Endothelial cell of umbilical vein (primary cell): ENCODE measurements around the gene TRDN. TPM values are rescaled to one million over a fixed set of nuclear protein-coding genes. Genes with fewer than 3 reads are reported as not detected.

Source experiments
- BruUV-seq: library from RNA; stranded (reverse); fragments of 400-500 nt; replicated peaks from 2 replicates; lab custom pipeline; 2021; lab: Mats Ljungman, UMichigan
- CTCF ChIA-PET: fragments of 300-600, 350-600 bp; sonication (Branson Sonifier 250); formaldehyde crosslinking; loops from one replicate; lab custom pipeline; 2021; ENCODE audit warnings: antibody characterized with exemption, inconsistent platforms; lab: Charles Lee
- POLR2A ChIA-PET: fragments of 300-600, 350-600 bp; sonication (Branson Sonifier 250); formaldehyde crosslinking; loops from one replicate; lab custom pipeline; 2021; ENCODE audit warnings: antibody characterized with exemption, inconsistent platforms; lab: Charles Lee
- DNase-seq: peaks from one replicate; pipeline ENCODE4 v3.0.0-alpha.2; 2011; ENCODE audit warnings: low read depth, low spot score
- FAIRE-seq: peaks from 2 replicates; lab custom pipeline; 2011; peaks lifted over from hg19 to GRCh38; lab: Jason Lieb, UNC
- H2AFZ ChIP-seq: 2 replicates; pipeline ENCODE4 v1.6.0; 2012; ENCODE audit warnings: low read depth, low read length, control low read depth, inconsistent platforms
- H3K27ac ChIP-seq: 2 replicates; pipeline ENCODE4 v1.5.1; 2011; ENCODE audit warnings: low read depth, mild to moderate bottlenecking, control low read depth, low read length, moderate library complexity; ENCODE audit not compliant: insufficient read depth
- H3K27me3 ChIP-seq, 2 experiments: 2 replicates each; pipeline versions ENCODE4 v1.6.0 to v1.6.1; 2011; ENCODE audit warnings: low read length in 2 of 2, mixed read lengths in 1 of 2; ENCODE audit not compliant: control insufficient read depth in 2 of 2, insufficient read depth in 2 of 2
- H3K36me3 ChIP-seq, 2 experiments: 2 replicates in 1 of 2; 3 replicates in 1 of 2; pipeline ENCODE4 v1.5.1; 2011; ENCODE audit warnings: low read length in 2 of 2, mild to moderate bottlenecking in 1 of 2, moderate library complexity in 1 of 2; ENCODE audit not compliant: control insufficient read depth in 2 of 2, insufficient read depth in 2 of 2; ENCODE audit errors: extremely low read depth in 1 of 2
- H3K4me1 ChIP-seq: 3 replicates; pipeline ENCODE4 v1.5.1; 2011; ENCODE audit warnings: mild to moderate bottlenecking, low read length; ENCODE audit not compliant: control insufficient read depth, insufficient read depth; ENCODE audit errors: extremely low read depth
- H3K4me2 ChIP-seq: 2 replicates; pipeline ENCODE4 v1.6.1; 2011; ENCODE audit warnings: low read length, control low read depth, mixed read lengths; ENCODE audit not compliant: insufficient read depth
- H3K4me3 ChIP-seq, 3 experiments: fragments of 200-600 bp in 1 of 3; sonication (generic), shearing (Covaris generic) in 1 of 3; replicated peaks in 1 of 3; 2 replicates each; pipeline ENCODE4 v1.5.1; 2011 to 2016; ENCODE audit warnings: control low read depth in 3 of 3, low read length in 3 of 3, mild to moderate bottlenecking in 2 of 3, inconsistent platforms in 1 of 3, low read depth in 1 of 3, moderate library complexity in 1 of 3; ENCODE audit not compliant: insufficient read depth in 1 of 3
- H3K79me2 ChIP-seq: 2 replicates; pipeline ENCODE4 v1.6.0; 2012; ENCODE audit warnings: low read length, inconsistent platforms; ENCODE audit not compliant: control insufficient read depth, insufficient read depth
- H3K9ac ChIP-seq: replicated peaks from 2 replicates; pipeline ENCODE3; 2011; ENCODE audit warnings: low read length, control low read depth; ENCODE audit not compliant: insufficient read depth; ENCODE audit errors: extremely low read depth
- H3K9me1 ChIP-seq: replicated peaks from 3 replicates; pipeline ENCODE4 v1.6.0; 2011; ENCODE audit warnings: mild to moderate bottlenecking, low read length; ENCODE audit not compliant: control insufficient read depth, insufficient read depth; ENCODE audit errors: extremely low read depth
- H3K9me3 ChIP-seq: replicated peaks from 2 replicates; pipeline ENCODE4 v1.5.1; 2012; ENCODE audit warnings: low read length, inconsistent platforms; ENCODE audit not compliant: control insufficient read depth, insufficient read depth
- H4K20me1 ChIP-seq: replicated peaks from 2 replicates; pipeline ENCODE3; 2011; ENCODE audit warnings: mild to moderate bottlenecking, low read length; ENCODE audit not compliant: control insufficient read depth, insufficient read depth; ENCODE audit errors: extremely low read depth
- CTCF ChIP-seq, 2 donors: IDR thresholded peaks; 1 replicate in 1 of 2; 2 replicates in 1 of 2; pipeline ENCODE4 v1.5.1; 2011; ENCODE audit warnings: low read length in 2 of 2, mild to moderate bottlenecking in 2 of 2, moderate library complexity in 2 of 2, control low read depth in 1 of 2, inconsistent platforms in 1 of 2, low read depth in 1 of 2; ENCODE audit not compliant: insufficient read depth in 1 of 2; ENCODE audit errors: extremely low read depth in 1 of 2
- EZH2 ChIP-seq: IDR thresholded peaks from 2 replicates; pipeline ENCODE4 v1.6.1; 2012; ENCODE audit warnings: borderline replicate concordance, low read depth, mild to moderate bottlenecking, moderate library complexity, low read length, inconsistent platforms; ENCODE audit not compliant: severe bottlenecking
- FOS ChIP-seq: IDR thresholded peaks from 2 replicates; pipeline ENCODE4 v1.6.1; 2011; ENCODE audit warnings: mild to moderate bottlenecking, low read length, moderate library complexity, borderline replicate concordance; ENCODE audit not compliant: insufficient read depth
- GATA2 ChIP-seq: IDR thresholded peaks from 2 replicates; pipeline ENCODE4 v1.7.0; 2011; ENCODE audit warnings: low read depth, mild to moderate bottlenecking, moderate library complexity, mixed read lengths, low read length; ENCODE audit not compliant: insufficient read length, insufficient read depth
- JUN ChIP-seq: IDR thresholded peaks from 2 replicates; pipeline ENCODE4 v1.6.1; 2011; ENCODE audit warnings: borderline replicate concordance, low read depth; ENCODE audit not compliant: insufficient read length, insufficient read depth
- MYC ChIP-seq: IDR thresholded peaks from one replicate; pipeline ENCODE4 v1.6.1; 2011; ENCODE audit warnings: mild to moderate bottlenecking, low read depth, low read length
- POLR2A ChIP-seq: IDR thresholded peaks from 2 replicates; pipeline ENCODE4 v1.6.1; 2012; ENCODE audit warnings: low read depth, mild to moderate bottlenecking, control low read depth, low read length
- POLR2AphosphoS5 ChIP-seq: IDR thresholded peaks from 2 replicates; pipeline ENCODE4 v1.6.1; 2012; ENCODE audit warnings: low read depth, mild to moderate bottlenecking, control low read depth, low read length, moderate library complexity; ENCODE audit not compliant: insufficient read depth
- dilution Hi-C: fragments of 300-500 bp; cut with MboI; formaldehyde crosslinking; loops from one replicate; pipeline ENCODE4 v1.15.0; 2019; ENCODE audit warnings: low sequenced_read_pairs; ENCODE audit not compliant: extremely low pct_ligation_motif_present
- intact Hi-C: fragments of 100-400 bp; cut with micrococcal nuclease; formaldehyde crosslinking; loops from one replicate; pipeline ENCODE4 v1.10.0; 2022
- polyA plus RNA-seq, 4 experiments: library from polyadenylated mRNA; depleted of rRNA in 3 of 4; stranded (reverse) in 3 of 4; unstranded in 1 of 4; fragments of >200 nt; gene quantifications; 2 replicates each; pipeline versions ENCODE4 v1.2.1 to v1.2.3, GENCODE V29; 2011 to 2012; ENCODE audit warnings: missing spikeins in 1 of 4
- total RNA-seq: library from RNA; stranded (reverse); gene quantifications from 2 replicates; pipeline ENCODE4 v1.2.3, GENCODE V29; 2021
- TF ChIP-seq, protein P1 (sequence below): IDR thresholded peaks from 2 replicates; pipeline ENCODE4 v1.6.1; 2011; ENCODE audit not compliant: insufficient read depth, insufficient read length

TRDN gene
- total and polyA plus RNA-seq, 2 donors (not counting 3 experiments of a cell fraction or from before 2014, with no cell fraction given): not detected

DNA sequence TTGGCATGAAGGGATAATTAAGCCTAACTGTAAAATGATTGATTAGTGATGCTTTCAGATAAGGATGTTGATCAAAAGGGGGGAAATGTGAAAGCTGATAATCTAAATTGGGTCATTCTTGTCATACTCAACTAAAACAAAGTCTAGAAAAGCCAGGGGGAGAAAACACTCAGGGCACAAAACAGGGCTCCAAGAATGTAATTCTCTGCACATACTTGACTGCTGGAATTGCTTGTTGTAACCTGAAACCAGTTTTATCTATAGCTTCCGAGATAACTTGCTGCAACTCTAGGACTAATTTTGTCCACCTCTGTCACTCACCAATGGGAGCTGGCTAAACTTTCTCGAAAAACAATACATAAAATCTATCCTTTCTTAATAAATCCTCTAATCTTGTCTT is 330.4 kb downstream of the TRDN start:
- H3K27ac ChIP-seq: no peak overlapping the region
- dilution Hi-C loops (no loop called here), intact Hi-C loops (no loop called here)
- H3K36me3 ChIP-seq: no peaks in the 10 kb centered on the region
- no peak overlapping the region for H3K9ac ChIP-seq
- H3K4me3 ChIP-seq: no peak overlapping the region
- H3K4me1 ChIP-seq: no peaks in the 10 kb centered on the region
- no peak for FAIRE-seq
- DNase-seq: no peak
- no peaks in the 10 kb centered on the region for H3K79me2 ChIP-seq
- H3K4me2 ChIP-seq: no peak overlapping the region
- TF ChIP-seq JUN: no peak
- no peak for TF ChIP-seq MYC
- TF ChIP-seq, protein P1, sequence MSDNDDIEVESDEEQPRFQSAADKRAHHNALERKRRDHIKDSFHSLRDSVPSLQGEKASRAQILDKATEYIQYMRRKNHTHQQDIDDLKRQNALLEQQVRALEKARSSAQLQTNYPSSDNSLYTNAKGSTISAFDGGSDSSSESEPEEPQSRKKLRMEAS: no peak
- no peak for TF ChIP-seq POLR2A
- no peak for TF ChIP-seq GATA2
- no peak for TF ChIP-seq POLR2AphosphoS5
- no peak for TF ChIP-seq EZH2
- no peak for TF ChIP-seq FOS
- TF ChIP-seq CTCF (IDR thresholded peaks at IDR 0.05; ENCODE audit: extremely low read depth in 1 of 2, insufficient read depth in 1 of 2, low read depth in 1 of 2, low read length in 2 of 2): no peak
- ChIA-PET CTCF (no interaction called here), POLR2A (no interaction called here)
- no peaks in the 10 kb centered on the region for H3K27me3 ChIP-seq
- no peaks in the 10 kb centered on the region for H3K9me3 ChIP-seq
- H2AFZ ChIP-seq: no peak overlapping the region
- H3K9me1 ChIP-seq: no peaks in the 10 kb centered on the region
- BruUV-seq: no TSS peak
- H4K20me1 ChIP-seq: no peaks in the 10 kb centered on the region
